Thyroid gland (tissue), 4 donors: ENCODE measurements around the gene UBASH3B.

Experiments used
- POLR2A ChIP-seq, 2 donors: fragments of 450-650 bp; IDR thresholded peaks; one replicate each; pipeline ENCODE4 v1.6.1; 2017; ENCODE audit warnings: antibody characterized with exemption in 2 of 2, mild to moderate bottlenecking in 2 of 2, moderate library complexity in 1 of 2
- TF ChIP-seq, protein P1 (sequence below), 6 experiments: fragments of 200-600 bp in 3 of 6; fragments of 450-650 bp in 3 of 6; sonication (generic) in 3 of 6; IDR thresholded peaks; one replicate each; pipeline ENCODE4 v1.5.1; 2016 to 2019; ENCODE audit warnings: antibody characterized with exemption in 6 of 6, mild to moderate bottlenecking in 2 of 6, inconsistent platforms in 1 of 6, moderate library complexity in 1 of 6

DNA sequence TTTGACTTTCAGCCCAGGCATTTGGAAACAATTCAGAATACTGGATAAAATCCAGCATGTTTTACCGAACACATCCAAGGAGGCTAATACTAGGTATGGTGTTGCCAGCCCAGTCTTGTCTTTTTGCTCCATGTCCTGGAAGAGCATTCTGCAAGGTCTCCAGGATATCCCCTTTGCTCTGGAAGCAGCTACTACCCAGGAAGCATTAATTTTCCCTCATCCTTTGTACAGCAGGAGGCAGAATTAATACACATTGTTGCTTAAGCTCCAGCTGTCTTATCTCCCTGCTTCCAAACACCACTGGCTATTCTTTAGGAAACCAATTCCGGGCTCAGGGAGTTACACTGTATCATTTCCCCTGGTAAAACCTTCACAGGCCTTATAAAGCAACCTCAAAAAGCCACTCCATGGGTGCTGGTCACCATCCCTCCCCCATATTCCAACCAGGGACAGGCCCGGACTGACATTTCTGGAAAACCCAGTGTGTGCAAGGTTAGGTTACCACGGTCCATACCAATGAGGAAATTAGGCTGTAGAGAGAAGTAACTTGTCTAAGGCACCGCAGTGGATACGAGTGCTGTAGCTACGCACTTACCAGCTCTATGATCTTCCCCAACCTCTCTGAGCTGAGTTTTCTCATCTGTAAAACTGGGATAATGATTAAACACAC is 1.5 kb upstream of the UBASH3B start:
- TF ChIP-seq, protein P1, sequence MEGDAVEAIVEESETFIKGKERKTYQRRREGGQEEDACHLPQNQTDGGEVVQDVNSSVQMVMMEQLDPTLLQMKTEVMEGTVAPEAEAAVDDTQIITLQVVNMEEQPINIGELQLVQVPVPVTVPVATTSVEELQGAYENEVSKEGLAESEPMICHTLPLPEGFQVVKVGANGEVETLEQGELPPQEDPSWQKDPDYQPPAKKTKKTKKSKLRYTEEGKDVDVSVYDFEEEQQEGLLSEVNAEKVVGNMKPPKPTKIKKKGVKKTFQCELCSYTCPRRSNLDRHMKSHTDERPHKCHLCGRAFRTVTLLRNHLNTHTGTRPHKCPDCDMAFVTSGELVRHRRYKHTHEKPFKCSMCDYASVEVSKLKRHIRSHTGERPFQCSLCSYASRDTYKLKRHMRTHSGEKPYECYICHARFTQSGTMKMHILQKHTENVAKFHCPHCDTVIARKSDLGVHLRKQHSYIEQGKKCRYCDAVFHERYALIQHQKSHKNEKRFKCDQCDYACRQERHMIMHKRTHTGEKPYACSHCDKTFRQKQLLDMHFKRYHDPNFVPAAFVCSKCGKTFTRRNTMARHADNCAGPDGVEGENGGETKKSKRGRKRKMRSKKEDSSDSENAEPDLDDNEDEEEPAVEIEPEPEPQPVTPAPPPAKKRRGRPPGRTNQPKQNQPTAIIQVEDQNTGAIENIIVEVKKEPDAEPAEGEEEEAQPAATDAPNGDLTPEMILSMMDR (IDR thresholded peaks at IDR 0.05): no peak
- no peak for TF ChIP-seq POLR2A (IDR thresholded peaks at IDR 0.05)
